ENCODE results near the gene STRIP1.

DNA sequence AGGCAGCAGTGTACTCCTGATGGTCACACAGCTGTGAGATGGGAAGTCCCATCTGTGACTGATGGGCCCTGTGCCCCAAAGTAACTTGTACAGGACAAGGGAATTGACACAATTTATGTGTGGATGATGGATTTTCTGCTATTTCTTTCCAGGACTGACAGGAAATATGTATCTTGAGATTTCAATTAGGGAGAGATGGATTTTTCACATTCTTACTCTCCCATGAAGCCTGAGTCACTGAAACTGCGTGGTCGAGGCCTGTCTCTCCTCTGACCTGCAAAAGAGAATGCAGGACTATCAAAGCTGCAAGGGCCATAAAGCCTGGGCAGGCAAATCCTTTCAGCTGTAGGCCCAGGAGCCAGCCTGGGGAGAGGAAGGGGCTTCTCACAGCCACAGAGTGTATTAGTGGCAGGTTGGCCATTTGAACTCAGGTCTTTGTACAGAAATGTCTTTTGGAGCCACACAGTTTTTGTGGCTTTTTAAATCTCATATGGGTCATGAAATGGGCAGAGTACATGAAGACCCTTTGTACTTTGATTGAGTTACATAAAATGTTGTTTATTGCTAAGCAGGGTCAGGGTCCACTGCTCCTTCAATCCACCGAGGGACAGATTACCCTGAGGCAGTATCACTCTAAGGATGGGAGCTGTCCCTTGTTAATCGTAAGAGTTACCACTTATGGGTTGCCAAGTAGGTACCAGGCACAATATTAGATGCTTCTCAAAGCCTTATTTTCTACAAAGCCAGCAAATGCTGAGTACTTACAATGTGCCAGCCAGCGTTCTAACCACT lies 21.3 kb downstream of the STRIP1 start:
- TF ChIP-seq, protein P1, sequence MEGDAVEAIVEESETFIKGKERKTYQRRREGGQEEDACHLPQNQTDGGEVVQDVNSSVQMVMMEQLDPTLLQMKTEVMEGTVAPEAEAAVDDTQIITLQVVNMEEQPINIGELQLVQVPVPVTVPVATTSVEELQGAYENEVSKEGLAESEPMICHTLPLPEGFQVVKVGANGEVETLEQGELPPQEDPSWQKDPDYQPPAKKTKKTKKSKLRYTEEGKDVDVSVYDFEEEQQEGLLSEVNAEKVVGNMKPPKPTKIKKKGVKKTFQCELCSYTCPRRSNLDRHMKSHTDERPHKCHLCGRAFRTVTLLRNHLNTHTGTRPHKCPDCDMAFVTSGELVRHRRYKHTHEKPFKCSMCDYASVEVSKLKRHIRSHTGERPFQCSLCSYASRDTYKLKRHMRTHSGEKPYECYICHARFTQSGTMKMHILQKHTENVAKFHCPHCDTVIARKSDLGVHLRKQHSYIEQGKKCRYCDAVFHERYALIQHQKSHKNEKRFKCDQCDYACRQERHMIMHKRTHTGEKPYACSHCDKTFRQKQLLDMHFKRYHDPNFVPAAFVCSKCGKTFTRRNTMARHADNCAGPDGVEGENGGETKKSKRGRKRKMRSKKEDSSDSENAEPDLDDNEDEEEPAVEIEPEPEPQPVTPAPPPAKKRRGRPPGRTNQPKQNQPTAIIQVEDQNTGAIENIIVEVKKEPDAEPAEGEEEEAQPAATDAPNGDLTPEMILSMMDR (IDR thresholded peaks at IDR 0.05) = no peak
- TF ChIP-seq POLR2A (IDR thresholded peaks at IDR 0.05) = no peak

All from uterus (tissue), 2 donors.